ENCODE results near the gene SORL1.

- TF ChIP-seq CTCF (conservative IDR thresholded peaks at IDR 0.05; ENCODE audit: low read length) (no peak), EZH2phosphoT487 (IDR thresholded peaks at IDR 0.05; ENCODE audit: borderline replicate concordance, low read depth, low read length) (no peak)
Observed at GRCh38 chr11:121443688-121444275, 8.3 kb upstream of the SORL1 start.

Data from OCI-LY7 (cell line).